Spleen (tissue), 13 donors: Measurements from ENCODE around the gene STX18. TPM values are rescaled to one million over a fixed set of nuclear protein-coding genes. Genes with fewer than 3 reads are reported as not detected.
A peak's percentile ranks its signal among the peaks of the same experiment; 100 is the strongest.

Source experiments
- DNase-seq: peaks from one replicate; pipeline ENCODE4 v3.0.0-alpha.2; 2020
- H3K27ac ChIP-seq, 8 donors: fragments of 200-600 bp; sonication (generic) in 7 of 8; 1 replicate in 4 of 8; 2 replicates in 4 of 8; pipeline versions ENCODE4 v1.5.0 to v1.8.0; 2016 to 2021; ENCODE audit warnings: inconsistent platforms in 4 of 8, mild to moderate bottlenecking in 4 of 8, moderate library complexity in 1 of 8
- H3K27me3 ChIP-seq, 7 donors: fragments of 200-600 bp; sonication (generic) in 6 of 7; replicated peaks in 1 of 7; 1 replicate in 4 of 7; 2 replicates in 3 of 7; pipeline versions ENCODE4 v1.5.0 to v1.8.0; 2016 to 2021; ENCODE audit warnings: inconsistent platforms in 3 of 7, mild to moderate bottlenecking in 1 of 7
- H3K36me3 ChIP-seq, 6 donors: fragments of 200-600 bp; sonication (generic) in 5 of 6; 1 replicate in 4 of 6; 2 replicates in 2 of 6; pipeline versions ENCODE4 v1.5.0 to v1.8.0; 2016 to 2021; ENCODE audit warnings: inconsistent platforms in 2 of 6
- H3K4me1 ChIP-seq, 6 donors: fragments of 200-600 bp; sonication (generic) in 5 of 6; 1 replicate in 3 of 6; 2 replicates in 3 of 6; pipeline versions ENCODE4 v1.5.0 to v1.8.0; 2016 to 2021; ENCODE audit warnings: inconsistent platforms in 3 of 6
- H3K4me3 ChIP-seq, 8 donors: fragments of 200-600 bp; sonication (generic) in 7 of 8; 1 replicate in 4 of 8; 2 replicates in 4 of 8; pipeline versions ENCODE4 v1.5.0 to v1.8.0; 2016 to 2021; ENCODE audit warnings: inconsistent platforms in 4 of 8, mild to moderate bottlenecking in 4 of 8, moderate library complexity in 2 of 8
- H3K9me3 ChIP-seq, 8 donors: fragments of 200-600 bp; sonication (generic) in 7 of 8; 1 replicate in 4 of 8; 2 replicates in 4 of 8; pipeline versions ENCODE4 v1.5.0 to v1.8.0; 2016 to 2021; ENCODE audit warnings: inconsistent platforms in 4 of 8
- POLR2A ChIP-seq, 3 donors: fragments of 450-650 bp; IDR thresholded peaks; one replicate each; pipeline ENCODE4 v1.5.1; 2017; ENCODE audit warnings: antibody characterized with exemption in 3 of 3, mild to moderate bottlenecking in 1 of 3
- POLR2AphosphoS5 ChIP-seq, 3 donors: sonication (generic); formaldehyde crosslinking; IDR thresholded peaks; one replicate each; pipeline ENCODE4 v1.5.1; 2017; ENCODE audit warnings: antibody characterized with exemption in 3 of 3
- WGBS, 5 donors: extraction: QIAGEN DNeasy Blood & Tissue Kit in 3 of 5; methylation state at CpG; one replicate each; pipeline versions ENCODE4 v1.1.5 to v1.1.7; 2013 to 2018; 5-methylcytosine and 5-hydroxymethylcytosine counted together
- intact Hi-C: fragments of 100-400 bp; cut with DNase I; formaldehyde crosslinking; loops from one replicate; pipeline ENCODE4 v1.15.0; 2023; ENCODE audit warnings: low total_unique reads
- long read RNA-seq, 2 donors: transcript quantifications; one replicate each; lab custom pipeline, GENCODE V29; 2026
- polyA plus RNA-seq, 3 donors: library from polyadenylated mRNA; stranded (reverse); fragments of 200-250 nt; gene quantifications; one replicate each; pipeline ENCODE4 v1.2.1, GENCODE V29; 2013
- total RNA-seq, 7 donors: library from RNA; depleted of rRNA in 3 of 7; stranded (reverse); fragments of >200 nt in 3 of 7; fragmentation: NEBNext Ultra II Directional in 4 of 7; extraction: Animal tissue kit (Norgen Biotek cat#: 25700) in 4 of 7; gene quantifications; one replicate each; pipeline versions ENCODE4 v1.1.0 to v1.2.1, GENCODE V29; 2016 to 2021
- TF ChIP-seq, protein P1 (sequence below), 11 experiments: fragments of 200-600 bp in 7 of 11; fragments of 450-650 bp in 4 of 11; sonication (generic) in 4 of 11; IDR thresholded peaks in 8 of 11; conservative IDR thresholded peaks in 3 of 11; 1 replicate in 7 of 11; 2 replicates in 4 of 11; pipeline versions ENCODE4 v1.4.0 to v1.8.0; 2016 to 2021; ENCODE audit warnings: antibody characterized with exemption in 11 of 11, inconsistent platforms in 4 of 11, mild to moderate bottlenecking in 1 of 11
- donor health status: healthy with polysubstance abuse.
- donor health status: DM: no; HTN: no; CAD: no; lungs with moderate emphysema.
- donor health status: DM: no; HTN: no; CAD: no.
- donor health status: Bipolar disorder and iron deficiency.
- donor health status: healthy.
- donor health status: DM: no; HTN: no; CAD: no.
- donor health status: DM: yes; HTN: yes; CAD: no.

The STX18 gene
- total RNA-seq (10 to 100 TPM; 28.2 to 45.8 (median 32.6) TPM), polyA plus RNA-seq (10 to 100 TPM; 19.0 to 27.7 (median 23.0) TPM)
- long read RNA-seq, donor 1, transcript STX18-201 (11 exons, 2,138 nt) = major isoform, 13 of 20 reads
- long read RNA-seq, donor 1, partial matches to known transcripts = 5 of 20 reads
- long read RNA-seq, donor 1, other reads (novel, unspliced or antisense) = 0 of 20 reads
- long read RNA-seq, donor 2, transcript STX18-201 (11 exons, 2,138 nt) = major isoform, 9 of 20 reads
- long read RNA-seq, donor 2, partial matches to known transcripts = 10 of 20 reads
- long read RNA-seq, donor 2, other reads (novel, unspliced or antisense) = 0 of 20 reads

DNA sequence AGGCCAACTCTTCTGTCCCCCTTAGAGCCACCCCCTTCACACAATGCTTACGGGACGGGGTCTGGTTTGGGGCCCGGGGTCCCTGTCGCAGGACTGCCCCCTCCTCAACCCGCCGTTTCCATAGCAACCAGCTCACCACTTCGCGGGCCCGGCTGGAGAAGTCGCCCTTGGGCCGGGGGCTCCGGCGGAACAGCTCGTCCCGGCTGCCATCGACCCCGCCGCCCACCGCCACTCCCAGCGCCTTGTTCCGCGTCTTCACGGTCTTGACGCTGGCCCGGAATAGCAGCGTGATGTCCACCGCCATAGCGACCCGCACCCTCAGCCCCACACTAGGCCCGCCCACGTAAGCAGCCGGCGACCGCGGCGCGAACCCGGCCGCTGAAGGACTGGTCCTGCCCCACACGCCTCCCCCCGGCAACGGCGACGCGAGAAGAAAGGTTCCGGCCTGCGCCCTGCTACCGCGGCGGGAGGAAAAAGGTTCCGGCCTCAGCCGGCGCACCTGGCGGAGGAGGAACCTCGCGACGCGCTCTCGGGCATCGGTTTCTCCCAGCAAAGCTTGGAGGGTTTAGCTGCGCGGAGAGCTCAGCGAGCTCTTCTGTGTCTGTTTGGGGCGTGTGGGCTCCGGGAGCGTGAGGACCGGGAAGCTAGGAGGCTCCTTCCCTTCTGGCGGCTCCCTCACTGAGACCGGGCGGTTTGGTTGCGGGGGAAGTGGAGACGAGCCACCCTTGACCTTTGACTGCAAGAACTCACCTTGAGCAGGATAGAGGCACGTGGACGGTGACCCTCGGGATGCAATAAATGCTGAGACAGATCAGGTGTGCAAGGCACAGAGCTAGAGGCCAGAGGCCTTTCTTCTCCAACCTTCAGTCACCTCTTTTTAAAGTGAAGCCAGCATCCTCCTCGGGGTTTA, at the start of gene STX18:
Gene STX18, minus strand, starts transcription at position 388 of the 910 bp plus-strand sequence. Its CDS starts 84 bp downstream, at position 304.
- Histone ChIP-seq H3K9me3 (no peaks in the 10 kb centered on the region), H3K27me3 (no peaks in the 10 kb centered on the region), H3K4me1 (peaks cover 25 to 73% (median 43%) of the 10 kb centered on the region in 6 donors), H3K27ac (peak within 1 kb of the TSS; percentile 58 to 91 (median 86)), H3K4me3 (peak within 1 kb of the TSS; percentile 84 to 94 (median 87)), H3K36me3 (peaks cover 0 to 25% (median 0%) of the 10 kb centered on the region in 6 donors)
- WGBS, 5 donors = 0% methylated on average over 37 to 76 of the region's 76 CpGs
- TF ChIP-seq, protein P1, sequence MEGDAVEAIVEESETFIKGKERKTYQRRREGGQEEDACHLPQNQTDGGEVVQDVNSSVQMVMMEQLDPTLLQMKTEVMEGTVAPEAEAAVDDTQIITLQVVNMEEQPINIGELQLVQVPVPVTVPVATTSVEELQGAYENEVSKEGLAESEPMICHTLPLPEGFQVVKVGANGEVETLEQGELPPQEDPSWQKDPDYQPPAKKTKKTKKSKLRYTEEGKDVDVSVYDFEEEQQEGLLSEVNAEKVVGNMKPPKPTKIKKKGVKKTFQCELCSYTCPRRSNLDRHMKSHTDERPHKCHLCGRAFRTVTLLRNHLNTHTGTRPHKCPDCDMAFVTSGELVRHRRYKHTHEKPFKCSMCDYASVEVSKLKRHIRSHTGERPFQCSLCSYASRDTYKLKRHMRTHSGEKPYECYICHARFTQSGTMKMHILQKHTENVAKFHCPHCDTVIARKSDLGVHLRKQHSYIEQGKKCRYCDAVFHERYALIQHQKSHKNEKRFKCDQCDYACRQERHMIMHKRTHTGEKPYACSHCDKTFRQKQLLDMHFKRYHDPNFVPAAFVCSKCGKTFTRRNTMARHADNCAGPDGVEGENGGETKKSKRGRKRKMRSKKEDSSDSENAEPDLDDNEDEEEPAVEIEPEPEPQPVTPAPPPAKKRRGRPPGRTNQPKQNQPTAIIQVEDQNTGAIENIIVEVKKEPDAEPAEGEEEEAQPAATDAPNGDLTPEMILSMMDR (IDR thresholded peaks at IDR 0.05 in 8 of 11, conservative IDR thresholded peaks at IDR 0.05 in 3 of 11) = peak in 5 of 11 experiments; percentile 0 to 15 (median 11)
- TF ChIP-seq POLR2AphosphoS5 (IDR thresholded peaks at IDR 0.05) (peak; percentile 93 to 97 (median 94)), POLR2A (IDR thresholded peaks at IDR 0.05) (peak; percentile 62 to 73 (median 70))
- peak; percentile 97 for DNase-seq
- intact Hi-C loops = no loop called here

DNA sequence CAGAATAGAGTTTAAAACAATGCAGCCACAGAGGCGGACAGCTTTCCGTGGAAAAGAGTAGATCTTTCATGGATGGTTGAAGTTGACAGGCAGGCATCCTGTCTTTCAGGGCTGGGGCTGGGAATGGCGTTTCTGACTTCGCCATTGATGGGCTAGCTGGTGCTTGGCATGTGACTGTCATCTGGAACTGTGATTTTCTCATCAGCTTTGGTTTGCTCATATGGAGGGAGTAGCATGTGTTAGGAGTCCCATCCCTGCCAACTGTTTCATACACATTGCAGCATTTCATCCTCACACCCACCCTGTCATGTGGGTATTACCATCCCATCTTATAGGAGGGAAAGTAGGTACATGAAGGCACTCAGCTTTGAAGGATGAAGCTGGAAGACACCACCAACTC, 49.2 kb upstream of the STX18 start:
- 83 to 92% (median 86%) methylated on average over 4 of the region's 4 CpGs for WGBS, 5 donors
- Histone ChIP-seq H3K4me1 (no peaks in the 10 kb centered on the region), H3K27ac (no peak overlapping the region), H3K27me3 (no peaks in the 10 kb centered on the region), H3K9me3 (peaks cover 0 to 33% (median 22%) of the 10 kb centered on the region in 8 donors), H3K36me3 (peaks cover 0 to 11% (median 0%) of the 10 kb centered on the region in 6 donors), H3K4me3 (no peak overlapping the region)
- TF ChIP-seq, protein P1 (IDR thresholded peaks at IDR 0.05 in 8 of 11, conservative IDR thresholded peaks at IDR 0.05 in 3 of 11) = no peak
- TF ChIP-seq POLR2AphosphoS5 (IDR thresholded peaks at IDR 0.05) (no peak), POLR2A (IDR thresholded peaks at IDR 0.05) (no peak)
- DNase-seq = no peak
- intact Hi-C loops = no loop called here

GRCh38 chr4:4590546-4590945, 48.7 kb upstream of the STX18 start:
- intact Hi-C loops = no loop called here
- no peaks in the 10 kb centered on the region for H3K4me1 ChIP-seq
- WGBS, 5 donors = 64 to 71% (median 70%) methylated on average over 6 to 7 of the region's 7 CpGs
- H3K27me3 ChIP-seq = no peaks in the 10 kb centered on the region
- no peak for DNase-seq
- peaks cover 0 to 8% (median 0%) of the 10 kb centered on the region in 6 donors for H3K36me3 ChIP-seq
- peaks cover 0 to 28% (median 17%) of the 10 kb centered on the region in 8 donors for H3K9me3 ChIP-seq
- H3K27ac ChIP-seq = no peak overlapping the region
- no peak overlapping the region for H3K4me3 ChIP-seq
- TF ChIP-seq, protein P1 (IDR thresholded peaks at IDR 0.05 in 8 of 11, conservative IDR thresholded peaks at IDR 0.05 in 3 of 11) = no peak
- no peak for TF ChIP-seq POLR2AphosphoS5 (IDR thresholded peaks at IDR 0.05)
- no peak for TF ChIP-seq POLR2A (IDR thresholded peaks at IDR 0.05)
